ENCODE data around the gene OVCH2.
"Not testable (repeated sequence)": the region's sequence is repeated elsewhere in the genome, so short reads cannot be mapped to it uniquely, and the experiment has no call there.

Gene OVCH2, protein sequence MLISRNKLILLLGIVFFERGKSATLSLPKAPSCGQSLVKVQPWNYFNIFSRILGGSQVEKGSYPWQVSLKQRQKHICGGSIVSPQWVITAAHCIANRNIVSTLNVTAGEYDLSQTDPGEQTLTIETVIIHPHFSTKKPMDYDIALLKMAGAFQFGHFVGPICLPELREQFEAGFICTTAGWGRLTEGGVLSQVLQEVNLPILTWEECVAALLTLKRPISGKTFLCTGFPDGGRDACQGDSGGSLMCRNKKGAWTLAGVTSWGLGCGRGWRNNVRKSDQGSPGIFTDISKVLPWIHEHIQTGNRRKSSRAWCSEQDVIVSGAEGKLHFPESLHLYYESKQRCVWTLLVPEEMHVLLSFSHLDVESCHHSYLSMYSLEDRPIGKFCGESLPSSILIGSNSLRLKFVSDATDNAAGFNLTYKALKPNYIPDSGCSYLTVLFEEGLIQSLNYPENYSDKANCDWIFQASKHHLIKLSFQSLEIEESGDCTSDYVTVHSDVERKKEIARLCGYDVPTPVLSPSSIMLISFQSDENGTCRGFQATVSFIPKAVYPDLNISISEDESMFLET

DNA sequence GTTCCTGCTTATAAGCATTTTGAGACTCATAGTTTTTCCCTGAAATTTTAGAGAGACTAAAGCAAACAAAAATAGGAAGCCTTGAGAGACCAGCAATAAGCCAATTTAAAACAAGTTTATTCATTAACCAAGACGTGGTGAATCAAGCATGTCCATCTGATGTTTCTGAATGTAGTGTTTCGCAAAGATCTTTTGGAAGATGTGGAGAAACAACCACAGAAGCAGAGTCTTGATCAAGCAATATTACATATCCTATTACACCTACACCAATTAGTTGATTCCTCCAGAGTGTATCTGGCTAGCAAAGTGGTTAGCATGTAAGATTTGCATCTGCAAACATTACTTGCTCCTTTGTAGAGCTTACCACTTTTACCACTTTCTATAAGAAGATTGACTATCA is at the start of gene OVCH2:
OVCH2 (minus strand) TSS at position 101 of the 400 bp plus-strand sequence; CDS start at position 18, 83 bp downstream.
- no peak for DNase-seq

DNA sequence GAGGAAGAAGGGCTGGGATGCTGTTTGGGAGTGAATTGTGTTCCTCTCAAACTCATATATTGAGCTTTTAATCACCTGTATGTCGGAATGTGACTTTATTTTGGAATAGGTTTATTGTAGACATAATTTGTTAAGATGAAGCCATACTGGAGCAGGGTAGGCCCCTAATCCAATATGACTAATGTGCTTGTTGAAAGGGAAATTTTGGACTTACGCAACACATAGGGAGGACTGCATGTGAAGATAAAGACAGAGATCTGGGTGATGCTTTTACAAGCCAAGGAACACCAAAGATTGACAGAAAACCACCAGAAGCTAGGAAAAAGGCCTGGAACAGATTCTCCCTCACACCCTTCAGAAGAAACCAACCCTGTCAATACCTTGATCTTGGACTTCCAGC is 43.2 kb upstream of the OVCH2 start:
- DNase-seq = no peak

DNA sequence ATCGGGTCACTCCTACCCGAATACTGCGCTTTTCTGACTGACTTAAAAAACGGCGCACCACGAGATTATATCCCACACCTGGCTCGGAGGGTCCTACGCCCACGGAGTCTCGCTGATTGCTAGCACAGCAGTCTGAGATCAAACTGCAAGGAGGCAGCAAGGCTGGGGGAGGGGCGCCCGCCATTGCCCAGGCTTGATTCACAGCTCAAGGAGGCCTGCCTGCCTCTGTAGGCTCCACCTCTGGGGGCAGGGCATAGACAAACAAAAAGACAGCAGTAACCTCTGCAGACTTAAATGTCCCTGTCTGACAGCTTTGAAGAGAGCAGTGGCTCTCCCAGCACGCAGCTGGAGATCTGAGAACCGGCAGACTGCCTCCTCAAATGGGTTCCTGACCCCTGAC is 28.5 kb upstream of the OVCH2 start:
- DNase-seq = not testable (repeated sequence)

DNA sequence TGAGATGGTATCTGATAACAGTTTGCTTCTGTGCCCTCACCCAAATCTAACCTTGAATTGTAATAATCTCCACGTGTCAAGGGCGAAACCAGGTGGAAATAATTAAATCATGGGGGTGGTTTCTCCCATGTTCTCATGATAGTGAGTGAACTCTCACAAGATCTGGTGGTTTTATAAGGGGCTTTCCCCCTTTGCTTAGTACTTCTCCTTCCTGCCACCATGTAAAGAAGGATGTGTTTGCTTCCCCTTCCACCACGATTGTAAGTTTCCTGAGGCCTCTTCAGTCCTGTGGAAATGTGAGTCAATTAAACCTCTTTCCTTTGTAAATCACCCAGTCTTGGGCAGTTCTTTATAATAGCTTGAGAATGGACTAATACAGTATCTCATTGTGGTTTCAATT is 8.5 kb upstream of the OVCH2 start:
- no peak for DNase-seq

DNA sequence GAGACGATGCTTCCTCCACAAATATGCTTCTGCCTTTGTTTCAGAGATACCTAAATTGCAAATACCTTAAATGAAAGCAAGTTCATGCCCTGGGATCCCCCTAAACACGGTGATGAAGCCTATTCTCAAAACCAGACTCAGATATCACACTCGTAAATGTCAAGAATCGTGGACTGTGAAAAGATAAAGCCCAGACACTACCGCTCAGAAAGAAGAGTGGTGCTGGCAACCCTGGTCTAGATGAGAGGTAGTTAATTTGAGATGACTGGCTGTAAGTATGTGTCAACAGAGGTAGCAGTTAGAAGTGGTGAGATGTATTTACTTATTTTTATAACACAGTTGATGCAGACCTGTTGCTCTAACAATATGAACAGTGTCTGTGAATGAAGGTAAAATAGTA is 2.5 kb downstream of the OVCH2 start:
- no peak for DNase-seq

DNA sequence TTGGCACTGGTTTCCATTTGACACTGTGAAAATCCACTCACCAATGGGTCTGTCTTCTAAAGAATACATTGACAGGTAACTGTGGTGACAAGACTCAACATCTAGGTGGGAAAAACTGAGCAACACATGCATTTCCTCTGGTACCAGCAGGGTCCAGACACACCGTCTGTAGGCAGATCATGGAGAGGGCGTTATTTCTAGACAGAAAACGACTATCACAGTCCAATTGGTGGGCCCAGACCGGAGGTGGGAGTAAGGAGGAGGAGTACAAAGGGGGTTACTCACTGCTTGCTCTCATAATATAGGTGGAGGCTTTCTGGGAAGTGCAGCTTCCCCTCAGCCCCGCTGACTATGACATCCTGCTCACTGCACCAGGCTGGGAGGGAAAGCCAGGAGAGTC is 9.9 kb downstream of the OVCH2 start:
- DNase-seq = no peak

DNA sequence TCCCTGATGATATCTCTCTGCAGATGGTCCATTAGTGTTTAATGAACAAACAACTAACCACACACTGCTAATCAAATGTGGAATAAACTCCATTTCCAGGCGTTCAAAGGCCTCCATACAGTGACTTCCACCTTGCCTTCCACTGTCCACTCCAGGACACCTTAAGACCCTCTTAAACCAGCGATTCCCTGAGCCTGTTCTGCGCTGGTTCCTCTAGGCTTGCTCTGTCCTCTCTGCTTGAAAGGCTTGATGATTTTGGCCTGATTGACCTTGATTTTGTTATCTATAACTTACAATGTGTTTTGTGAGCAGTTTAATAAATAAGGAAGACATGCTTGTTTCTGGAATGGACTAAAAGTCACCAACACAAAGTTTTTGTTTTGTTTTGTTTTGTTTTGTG is 12.0 kb downstream of the OVCH2 start:
- DNase-seq = no peak

DNA sequence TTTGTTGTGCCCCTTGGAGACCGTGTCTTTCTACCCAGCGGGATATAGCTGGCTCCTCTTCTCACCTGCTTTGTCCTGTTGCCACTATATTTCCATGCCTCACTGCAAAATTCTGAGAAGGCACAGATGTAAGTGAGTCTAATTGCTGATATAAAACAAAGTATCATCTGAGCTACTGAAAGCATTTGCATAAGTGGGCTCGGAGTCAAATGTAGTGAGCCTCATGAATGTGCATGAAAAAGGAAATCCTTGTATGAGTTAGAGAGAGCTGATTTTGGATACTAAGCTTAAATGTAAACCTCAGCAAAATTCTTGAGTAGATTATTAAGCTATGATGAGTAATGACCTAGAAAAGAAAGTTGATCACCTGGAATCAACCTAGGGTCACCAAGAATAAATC is 13.9 kb downstream of the OVCH2 start:
- no peak for DNase-seq

DNA sequence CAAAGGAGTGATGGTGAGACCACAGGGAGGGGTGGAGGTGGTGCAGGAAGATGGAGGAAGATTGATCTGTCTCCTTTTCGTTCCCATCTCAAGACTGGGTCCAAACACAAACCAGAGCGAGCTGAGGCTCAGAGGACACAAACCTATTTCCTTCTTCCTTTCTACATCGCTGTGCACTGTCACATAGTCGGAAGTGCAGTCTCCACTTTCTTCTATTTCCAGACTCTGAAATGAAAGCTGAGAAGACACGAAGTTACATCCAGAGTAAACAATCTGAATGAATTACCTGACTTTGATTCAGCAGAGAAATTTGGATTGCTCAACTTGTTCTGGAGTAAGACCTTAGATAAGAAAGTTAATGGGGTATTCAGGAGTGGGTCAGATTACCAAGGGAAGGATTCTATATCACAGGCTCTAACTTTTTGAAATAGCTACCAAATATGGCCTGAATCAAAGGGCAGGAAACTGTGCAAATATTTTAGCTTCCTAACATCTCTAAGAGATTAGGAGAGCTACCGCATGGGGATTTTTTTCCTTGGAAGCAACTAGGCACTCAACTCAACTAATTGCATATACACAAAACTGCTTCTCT is 14.4 kb downstream of the OVCH2 start:
- no peak for DNase-seq

DNA sequence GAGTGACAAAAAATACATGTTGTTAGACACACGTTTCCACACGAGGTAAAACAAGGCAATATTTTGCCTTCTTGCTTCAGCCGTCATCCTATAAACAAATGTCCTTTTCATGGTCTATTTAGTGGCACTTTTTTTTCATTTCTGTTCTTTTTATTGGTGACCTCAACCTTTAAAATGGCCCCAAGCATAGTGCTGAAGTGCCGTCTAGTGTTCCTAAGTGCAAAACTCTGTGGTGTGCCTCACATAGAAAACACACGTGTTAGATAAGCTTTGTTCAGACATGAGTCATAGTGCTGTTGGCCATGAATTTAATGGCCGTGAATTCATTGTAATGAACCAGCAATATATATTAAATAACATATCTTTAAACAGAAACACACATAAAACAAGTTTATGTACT is 15.6 kb downstream of the OVCH2 start:
- DNase-seq = no peak

DNA sequence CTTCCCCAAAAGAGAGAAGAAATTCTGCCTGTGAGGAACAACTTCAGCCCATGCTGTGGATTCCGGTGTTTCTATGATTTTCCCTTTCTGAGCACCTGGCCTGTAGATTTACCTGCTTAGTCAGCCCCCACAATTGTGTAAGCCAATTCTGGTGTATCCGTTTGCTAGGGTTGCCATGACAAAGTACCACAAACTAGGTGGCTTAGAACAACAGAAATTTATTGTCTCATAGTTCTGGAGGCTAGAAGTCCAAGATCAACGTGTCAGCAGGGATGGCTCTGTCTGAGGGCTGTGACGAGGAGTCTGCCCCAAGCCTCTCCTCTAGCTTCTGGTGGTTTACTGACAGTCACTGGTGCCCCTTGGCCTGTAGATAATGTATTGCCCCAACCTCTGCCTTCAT is 17.0 kb downstream of the OVCH2 start:
- no peak for DNase-seq

DNA sequence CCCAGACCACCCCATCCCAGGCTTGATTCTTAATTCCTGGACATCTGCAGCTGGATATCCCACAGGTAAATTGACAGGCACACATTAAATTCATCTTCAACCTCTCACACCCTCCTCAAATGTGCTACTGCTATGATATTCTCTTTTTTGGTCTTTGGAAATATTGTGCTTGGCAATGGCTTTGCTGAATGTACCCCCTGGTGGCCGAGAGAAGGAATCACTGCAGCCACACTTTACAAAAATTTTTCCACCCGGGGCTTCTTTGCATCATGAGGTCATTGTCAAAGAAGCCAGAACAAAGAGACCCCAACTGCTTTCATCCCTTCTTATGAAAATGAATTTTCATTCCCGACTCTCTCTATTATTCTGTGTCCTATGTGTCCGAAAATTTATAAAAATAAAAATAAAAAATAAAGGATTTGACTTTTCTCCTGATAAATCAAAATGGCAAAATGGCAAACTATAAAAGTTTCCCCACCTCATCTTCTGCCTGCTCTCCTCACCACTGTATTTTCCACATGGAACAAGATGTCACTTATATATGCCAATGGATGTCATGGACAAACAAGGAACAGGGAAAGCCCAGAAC is 17.9 kb downstream of the OVCH2 start:
- DNase-seq = no peak

DNA sequence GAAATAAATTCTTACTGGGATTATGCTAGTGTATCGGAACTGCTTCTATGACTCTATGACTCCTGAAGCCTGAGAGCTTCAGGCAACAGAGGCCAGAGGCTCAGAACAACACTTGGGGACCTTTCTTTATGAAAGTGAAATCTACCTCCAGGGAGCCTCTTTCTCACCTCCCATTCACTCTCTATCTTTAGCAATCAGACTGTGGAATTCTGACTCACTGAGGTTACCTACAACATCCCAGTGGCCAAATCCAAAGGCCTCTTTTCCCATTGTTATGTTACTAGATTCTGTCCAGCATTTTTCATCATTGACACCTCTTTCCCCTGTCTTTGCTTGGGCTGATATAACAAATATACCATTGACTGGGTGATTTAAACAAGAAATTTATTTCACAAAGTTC is 18.9 kb downstream of the OVCH2 start:
- DNase-seq = no peak

DNA sequence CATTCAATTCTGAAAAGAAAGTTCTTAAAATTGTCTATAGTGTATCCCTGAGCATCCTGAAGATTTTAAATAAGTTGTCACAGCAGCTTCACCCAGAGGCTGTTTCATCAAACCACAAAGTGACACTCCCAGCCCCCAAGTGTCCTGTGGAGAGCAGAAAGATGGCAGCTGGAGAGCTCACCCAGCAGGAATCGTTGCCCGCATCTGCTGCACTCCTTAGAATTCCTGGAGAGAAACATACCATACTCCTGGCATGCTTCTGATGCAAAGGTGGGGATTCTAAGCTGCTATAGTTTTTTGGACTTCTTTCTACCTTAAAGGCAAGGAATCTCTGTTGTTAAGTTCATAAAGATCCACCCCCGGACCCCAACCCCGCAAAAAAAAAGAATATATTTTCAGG is 19.5 kb downstream of the OVCH2 start:
- no peak for DNase-seq

DNA sequence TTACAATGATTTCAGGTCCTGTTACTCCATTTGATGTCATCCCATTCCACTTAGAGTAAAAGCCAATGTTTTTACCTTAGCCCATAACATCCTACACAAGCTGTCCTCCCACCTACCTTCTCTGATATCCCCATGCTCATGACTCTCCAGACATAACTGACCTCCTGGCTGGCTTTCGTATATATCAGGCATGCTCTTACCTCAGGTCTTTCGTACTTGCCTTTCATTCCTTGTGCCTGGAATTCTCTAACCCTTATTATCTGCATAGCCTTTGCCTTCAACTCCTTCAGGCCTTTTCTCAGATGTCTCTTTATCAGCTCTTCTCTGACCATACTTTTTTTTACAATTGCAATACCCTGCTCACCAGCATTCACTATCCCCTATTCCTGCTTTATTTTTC is 22.7 kb downstream of the OVCH2 start:
- no peak for DNase-seq

DNA sequence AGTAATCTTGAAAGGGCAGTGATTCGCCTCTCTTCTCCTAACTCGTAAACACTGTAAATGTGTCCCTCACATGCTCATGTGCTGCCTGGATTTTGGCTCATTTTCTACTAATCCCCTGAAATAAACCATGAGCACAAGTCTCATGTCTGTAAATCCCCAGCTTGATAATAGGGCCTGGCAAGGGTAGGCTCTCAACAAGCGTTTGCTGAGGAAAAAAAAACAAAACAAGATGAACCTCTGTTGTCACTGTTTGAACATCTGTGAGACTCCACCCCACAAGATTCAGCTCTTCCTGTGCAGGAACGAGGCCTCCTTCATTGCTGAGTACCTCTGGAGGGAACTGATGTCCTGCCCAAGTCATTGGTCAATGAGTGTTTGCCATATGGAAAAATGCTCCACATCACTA is 28.5 kb downstream of the OVCH2 start:
- no peak for DNase-seq

DNA sequence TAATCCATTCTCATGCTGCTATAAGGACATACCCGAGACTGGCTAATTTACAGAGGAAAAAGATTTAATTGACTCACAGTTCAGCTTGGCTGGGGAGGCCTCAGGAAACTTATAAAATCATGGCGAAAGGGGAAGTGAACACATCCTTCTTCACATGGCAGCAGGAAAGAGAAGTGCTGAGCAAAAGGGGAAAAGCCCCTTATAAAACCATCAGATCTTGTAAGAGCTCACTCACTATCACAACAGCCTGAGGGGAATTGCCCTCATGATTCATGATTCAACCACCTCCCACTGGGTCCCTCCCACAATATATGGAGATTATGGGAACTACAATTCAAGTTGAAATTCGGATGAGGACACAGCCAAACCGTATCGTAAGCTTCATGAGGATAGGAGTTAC is 29.2 kb downstream of the OVCH2 start:
- no peak for DNase-seq

DNA sequence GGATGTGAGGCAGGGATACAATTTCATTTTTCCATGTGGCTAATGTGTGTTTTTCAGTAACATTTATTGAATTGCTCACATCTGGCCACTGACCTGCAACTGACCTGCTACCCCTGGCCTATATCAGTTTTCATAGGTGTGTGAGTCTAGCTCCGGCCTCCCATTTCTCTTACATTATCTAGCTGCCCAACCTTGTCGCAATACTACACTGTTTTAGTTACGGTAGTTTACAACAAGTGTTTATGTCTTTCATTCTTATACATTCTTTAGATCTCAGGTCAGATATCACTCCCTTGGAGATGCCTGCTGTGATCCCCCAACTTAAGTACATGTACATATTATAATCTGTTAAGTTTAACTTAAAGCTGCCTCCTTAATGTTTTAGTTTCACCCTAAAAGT is 30.6 kb downstream of the OVCH2 start:
- no peak for DNase-seq

DNA sequence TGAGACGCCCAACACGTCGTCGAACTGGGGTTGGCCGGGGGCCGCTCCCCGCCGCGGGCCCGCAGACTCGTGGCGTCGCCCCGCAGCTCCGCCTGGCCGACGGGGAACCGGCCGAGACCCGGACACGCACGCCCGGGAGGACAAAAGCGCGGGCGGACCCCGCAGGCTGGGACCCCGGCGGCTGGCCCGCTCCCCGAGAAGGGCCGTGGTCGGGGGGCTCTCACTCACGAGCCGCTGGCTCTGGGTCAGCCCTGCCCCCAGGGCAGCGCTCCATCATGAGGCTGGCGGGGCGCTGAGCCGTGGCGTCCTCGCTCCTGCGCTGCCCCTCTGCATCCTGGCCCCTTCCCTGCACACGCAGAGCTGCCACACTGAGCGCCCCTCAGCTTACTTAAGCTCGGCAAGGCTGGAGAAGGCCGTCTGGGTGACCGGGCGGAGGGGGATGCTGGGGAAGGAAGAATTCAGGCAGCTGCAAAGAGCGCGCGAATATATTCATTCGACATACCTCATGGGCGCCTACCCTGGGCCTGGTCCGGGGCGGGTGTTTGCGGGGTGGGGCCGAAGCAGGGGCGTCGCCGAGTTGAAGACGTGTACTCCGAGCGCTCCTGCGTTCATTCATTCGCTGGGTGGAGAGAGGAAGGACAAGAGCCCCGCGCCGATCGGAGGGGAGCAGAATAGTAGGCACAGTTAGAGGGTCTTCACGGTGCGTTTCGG is 32.4 kb downstream of the OVCH2 start:
- DNase-seq = no peak

DNA sequence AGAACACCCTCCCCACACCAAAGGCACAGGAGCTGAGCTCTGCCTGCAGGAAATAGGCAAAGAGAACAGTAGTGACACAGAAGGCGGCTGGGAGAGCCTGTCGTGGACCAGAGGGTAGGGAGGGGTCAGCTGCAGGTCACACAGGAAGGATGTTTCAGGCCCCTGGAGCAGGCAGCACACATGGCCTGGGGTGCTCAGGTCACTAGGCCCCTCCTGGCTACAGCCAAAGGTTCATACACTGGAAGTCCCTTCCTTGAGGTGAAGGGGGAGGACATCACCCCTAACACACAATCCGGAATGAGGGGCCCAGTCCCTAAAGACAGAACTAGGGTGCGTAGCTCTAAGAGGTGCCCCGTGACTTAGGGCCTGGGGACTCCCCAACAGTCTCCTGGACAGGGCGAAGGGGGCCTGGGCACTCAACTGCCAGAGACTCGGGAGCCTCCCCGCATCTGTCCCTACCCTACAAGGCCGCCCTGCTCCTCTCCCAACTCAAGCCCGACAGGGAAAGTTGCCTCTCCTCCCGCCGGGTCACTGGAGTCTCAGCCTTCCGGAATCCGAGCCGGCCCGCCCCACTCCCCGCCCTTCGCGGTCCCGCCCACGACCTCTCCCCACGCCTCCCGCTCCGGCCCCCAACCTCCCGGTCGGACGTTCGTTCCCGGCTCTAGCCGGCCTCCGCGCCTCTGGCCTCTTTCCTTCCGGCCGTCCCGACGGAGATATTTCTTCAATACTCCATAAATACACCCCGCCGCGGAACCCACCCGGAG is 33.1 kb downstream of the OVCH2 start, which contains the start of gene CYB5R2:
CYB5R2 (minus strand) TSS at position 541 of the 764 bp plus-strand sequence. CDS start 675 bp downstream, outside the sequence.
- no peak for DNase-seq

DNA sequence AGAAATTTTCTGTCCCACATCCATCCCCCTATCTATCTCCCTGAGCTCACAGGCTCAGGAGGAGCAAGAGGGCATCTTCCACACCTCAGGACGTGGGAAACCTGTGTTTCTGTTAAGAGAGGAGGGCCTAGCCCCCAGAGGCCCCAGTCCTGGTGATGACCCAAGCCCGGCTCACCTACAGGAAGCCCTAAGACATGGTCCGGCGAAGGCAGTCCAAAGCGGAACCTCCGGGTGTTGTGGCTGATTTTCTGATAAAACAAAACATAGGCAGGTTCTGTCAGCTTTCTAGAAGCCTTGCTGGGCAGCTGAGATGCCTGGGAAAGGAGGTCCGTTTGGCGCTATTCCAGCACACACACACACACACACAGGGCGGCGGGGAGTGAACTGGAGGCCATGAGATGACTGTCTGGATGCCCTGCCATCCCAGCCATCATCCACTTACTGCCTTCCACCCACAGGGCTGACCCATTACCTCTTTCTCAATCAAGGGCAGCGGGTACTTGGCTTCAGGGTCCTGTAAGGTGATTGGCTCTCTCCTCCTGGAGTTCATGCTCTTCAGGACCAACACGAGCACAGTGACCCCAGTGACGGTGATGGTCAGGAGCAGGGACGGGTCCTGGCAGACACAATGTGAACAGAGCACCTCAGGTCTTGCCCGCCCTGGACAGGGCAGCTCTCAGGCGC is 33.9 kb downstream of the OVCH2 start:
- DNase-seq = no peak
